Measurements from ENCODE around the gene NEURL1. TPM values are rescaled to one million over a fixed set of nuclear protein-coding genes. Genes with fewer than 3 reads are reported as not detected.
A peak's percentile ranks its signal among the peaks of the same experiment; 100 is the strongest.
"Not testable (repeated sequence)": the region's sequence is repeated elsewhere in the genome, so short reads cannot be mapped to it uniquely, and the experiment has no call there.

The NEURL1 gene
- total RNA-seq, 1 donor: 0.27 TPM

DNA sequence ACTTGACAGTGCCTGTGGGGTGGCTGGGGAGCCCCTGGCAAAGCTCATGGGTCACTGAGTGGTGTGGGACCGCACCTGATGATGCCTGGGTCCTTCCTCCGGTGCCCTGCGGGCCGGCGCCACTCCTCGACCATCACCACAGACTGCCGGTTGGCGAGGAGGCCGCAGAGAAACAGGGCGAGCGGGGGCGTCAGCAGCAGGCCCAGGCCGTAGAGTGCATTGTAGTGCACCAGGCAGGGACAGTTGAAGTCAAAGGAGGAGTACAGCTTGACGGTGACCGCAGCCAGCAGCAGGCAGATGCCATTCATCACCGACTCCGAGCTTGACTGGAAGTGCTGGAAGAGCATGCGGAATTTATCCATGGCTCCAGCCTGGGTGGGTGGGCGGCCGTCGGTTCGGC, 14.8 kb upstream of the NEURL1 start:
- DNase-seq (ENCODE audit: low read depth): no peak
- no peak for TF ChIP-seq CTCF (IDR thresholded peaks at IDR 0.05; ENCODE audit: insufficient read depth, low read length)
- H3K4me3 ChIP-seq (ENCODE audit: low read depth, low read length): no peak overlapping the region

DNA sequence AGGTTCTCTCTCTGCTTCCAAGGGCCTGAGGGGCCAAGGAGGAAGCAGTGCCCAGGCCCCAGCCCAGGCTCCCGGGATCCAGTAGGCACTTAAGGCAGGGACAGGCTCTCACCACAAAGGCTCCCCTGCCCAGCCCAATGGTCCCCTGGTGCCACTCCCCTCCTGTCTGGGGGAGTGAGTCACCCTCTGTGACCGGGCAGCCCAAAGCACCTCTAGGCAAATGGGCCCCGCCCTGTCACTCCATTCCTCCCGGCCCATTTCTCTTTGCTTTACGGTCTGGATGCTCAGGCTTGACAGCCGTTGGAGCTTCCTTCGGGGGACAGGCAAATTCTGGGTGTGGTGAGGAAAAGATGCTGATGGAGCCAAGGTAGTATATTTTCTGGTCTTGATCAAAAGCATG, 14.4 kb upstream of the NEURL1 start, which contains the start of gene CALHM3:
CALHM3 (minus strand) TSS at position 106 of the 400 bp plus-strand sequence. CDS start 208 bp downstream, outside the sequence.
- DNase-seq (ENCODE audit: low read depth): no peak
- H3K4me3 ChIP-seq (ENCODE audit: low read depth, low read length): no peak within 1 kb of the TSS
- TF ChIP-seq CTCF (IDR thresholded peaks at IDR 0.05; ENCODE audit: insufficient read depth, low read length): no peak

GRCh38 chr10:103480521-103480920, 13.0 kb upstream of the NEURL1 start:
- peak; percentile 33 for DNase-seq (ENCODE audit: low read depth)
- no peak overlapping the region for H3K4me3 ChIP-seq (ENCODE audit: low read depth, low read length)
- TF ChIP-seq CTCF (IDR thresholded peaks at IDR 0.05; ENCODE audit: insufficient read depth, low read length): no peak

DNA sequence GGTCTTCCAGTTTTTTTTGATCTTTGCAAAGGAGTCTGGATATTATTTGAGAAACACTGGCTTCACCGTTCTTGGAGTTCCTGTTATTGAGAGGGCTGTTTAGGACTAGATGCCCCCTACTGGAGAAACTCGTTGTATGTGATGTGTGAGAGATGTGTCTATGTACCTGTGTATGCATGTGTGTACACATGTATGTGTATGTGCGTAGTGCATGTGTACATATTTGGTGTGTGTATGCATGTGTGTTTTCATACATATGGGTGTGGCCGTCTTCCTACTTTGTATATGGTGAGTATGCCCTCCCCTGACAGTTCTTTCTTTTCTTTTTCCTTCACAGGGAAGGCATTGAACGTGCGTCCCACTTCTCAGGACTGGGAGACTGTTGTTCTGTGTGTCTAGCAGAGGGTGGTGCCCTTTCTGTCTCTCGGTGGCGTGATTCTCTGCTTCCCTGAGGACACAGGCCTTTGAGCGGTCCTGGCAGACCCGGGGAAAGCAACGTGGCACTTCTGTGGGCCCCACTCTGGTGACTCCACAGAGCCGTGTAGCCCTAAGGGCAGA, 11.5 kb upstream of the NEURL1 start:
- H3K4me3 ChIP-seq (ENCODE audit: low read depth, low read length): no peak overlapping the region
- DNase-seq (ENCODE audit: low read depth): peak; percentile 88
- TF ChIP-seq CTCF (IDR thresholded peaks at IDR 0.05; ENCODE audit: insufficient read depth, low read length): peak; percentile 78

DNA sequence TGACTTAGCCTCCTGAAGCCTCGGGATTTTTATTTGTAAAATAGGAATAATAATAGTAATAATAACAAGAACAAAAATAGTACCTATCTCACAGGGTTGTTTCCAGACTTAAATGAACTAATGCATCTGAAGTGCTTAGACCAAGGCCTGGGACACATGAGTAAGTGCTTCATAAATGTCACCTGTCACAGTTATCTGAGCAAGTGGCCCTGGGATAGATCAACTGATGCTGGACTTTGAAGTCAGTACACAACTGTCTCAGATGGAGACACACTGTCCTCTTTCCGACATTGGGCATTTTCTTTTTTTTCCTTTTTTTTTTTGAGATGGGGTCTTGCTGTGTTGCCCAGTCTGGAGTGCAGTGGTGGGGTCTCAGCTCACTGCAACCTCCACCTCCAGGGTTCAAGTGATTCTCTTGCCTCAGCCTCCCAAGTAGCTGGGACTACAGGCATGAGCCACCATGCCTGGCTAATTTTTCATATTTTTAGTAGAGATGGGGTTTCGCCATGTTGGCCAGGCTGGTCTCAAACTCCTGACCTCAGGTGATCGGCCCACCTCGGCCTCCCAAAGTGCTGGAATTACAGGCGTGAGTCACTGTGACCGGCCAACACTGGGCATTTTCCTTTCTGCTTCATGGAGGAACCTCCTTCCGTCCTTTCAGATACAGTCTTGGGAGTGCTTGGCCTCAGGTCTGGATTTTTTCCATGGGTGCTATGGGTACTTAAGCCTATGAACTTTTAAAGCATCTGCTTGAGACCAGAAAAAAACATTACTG, 6.7 kb upstream of the NEURL1 start:
- H3K4me3 ChIP-seq (ENCODE audit: low read depth, low read length); DNase-seq (ENCODE audit: low read depth): not testable (repeated sequence)

GRCh38 chr10:103487410-103487708, 6.1 kb upstream of the NEURL1 start:
- no peak for TF ChIP-seq CTCF (IDR thresholded peaks at IDR 0.05; ENCODE audit: insufficient read depth, low read length)
- no peak overlapping the region for H3K4me3 ChIP-seq (ENCODE audit: low read depth, low read length)
- DNase-seq (ENCODE audit: low read depth): no peak

DNA sequence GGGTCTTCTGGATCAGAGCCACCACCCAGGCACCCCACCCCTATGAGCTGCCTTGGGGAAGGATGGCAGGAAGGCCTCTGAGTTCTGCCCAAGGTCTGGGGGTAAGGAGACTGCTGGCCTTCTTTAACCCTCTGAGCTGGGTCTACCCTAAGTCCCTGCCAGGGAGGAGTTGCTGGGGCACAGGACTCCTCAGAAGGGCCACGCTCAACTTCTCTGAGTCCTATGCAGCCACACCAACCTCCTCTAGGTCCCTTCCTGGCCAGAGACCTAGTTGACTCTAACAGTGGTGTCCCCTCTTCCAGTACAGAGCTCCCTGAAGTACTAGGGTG, 2.6 kb upstream of the NEURL1 start:
- DNase-seq (ENCODE audit: low read depth): no peak
- no peak overlapping the region for H3K4me3 ChIP-seq (ENCODE audit: low read depth, low read length)
- no peak for TF ChIP-seq CTCF (IDR thresholded peaks at IDR 0.05; ENCODE audit: insufficient read depth, low read length)

Measured in fibroblast of the aortic adventitia (primary cell).